A673 (cell line): ENCODE results near the gene MEGF6. TPM values are rescaled to one million over a fixed set of nuclear protein-coding genes. Genes with fewer than 3 reads are reported as not detected.

Experiments
- BruUV-seq: library from RNA; stranded (reverse); fragments of 400-500 nt; replicated peaks from 2 replicates; lab custom pipeline; 2021; lab: Mats Ljungman, UMichigan
- CTCF ChIA-PET: fragments of 300-600 bp; sonication (Branson Sonifier 250); formaldehyde crosslinking; loops from one replicate; lab custom pipeline; 2022; ENCODE audit warnings: antibody characterized with exemption; lab: Charles Lee
- POLR2A ChIA-PET: fragments of 300-600 bp; sonication (Branson Sonifier 250); formaldehyde crosslinking; loops from one replicate; lab custom pipeline; 2022; ENCODE audit warnings: antibody characterized with exemption; ENCODE audit not compliant: low non-redundant PET; lab: Charles Lee
- DNase-seq: peaks from one replicate; pipeline ENCODE4 v3.0.0-alpha.2; 2015; ENCODE audit warnings: low spot score
- H3K27ac ChIP-seq: fragments of 200-600 bp; sonication (generic); 2 replicates; pipeline ENCODE4 v1.5.1; 2016; ENCODE audit warnings: mixed run types, low read depth, mild to moderate bottlenecking, mixed read lengths, antibody characterized with exemption, low read length; ENCODE audit not compliant: poor library complexity, severe bottlenecking
- H3K27me3 ChIP-seq: fragments of 200-600 bp; sonication (generic); replicated peaks from 2 replicates; pipeline ENCODE4 v1.6.1; 2017; ENCODE audit warnings: mixed run types, low read depth, mild to moderate bottlenecking, mixed read lengths, antibody characterized with exemption, low read length; ENCODE audit not compliant: insufficient read depth, poor library complexity
- H3K36me3 ChIP-seq: fragments of 200-600 bp; sonication (generic); 2 replicates; pipeline ENCODE4 v1.6.1; 2016; ENCODE audit warnings: mixed run types, mild to moderate bottlenecking, mixed read lengths, antibody characterized with exemption, low read length; ENCODE audit not compliant: insufficient read depth, poor library complexity, severe bottlenecking
- H3K4me1 ChIP-seq: fragments of 200-600 bp; sonication (generic); 2 replicates; pipeline ENCODE4 v1.6.1; 2017; ENCODE audit warnings: mixed run types, mild to moderate bottlenecking, mixed read lengths, antibody characterized with exemption, low read length; ENCODE audit not compliant: insufficient read depth, poor library complexity, severe bottlenecking
- H3K4me3 ChIP-seq: fragments of 200-600 bp; sonication (generic); 2 replicates; pipeline ENCODE4 v1.5.1; 2016; ENCODE audit warnings: low read depth, mixed run types, mild to moderate bottlenecking, mixed read lengths, low read length; ENCODE audit not compliant: poor library complexity, severe bottlenecking
- H3K9me3 ChIP-seq: fragments of 200-600 bp; sonication (generic); 2 replicates; pipeline ENCODE4 v1.6.1; 2016; ENCODE audit warnings: mixed run types, low read depth, mild to moderate bottlenecking, mixed read lengths, antibody characterized with exemption, low read length; ENCODE audit not compliant: poor library complexity, severe bottlenecking
- EZH2 ChIP-seq: fragments of 200-600 bp; sonication (generic); IDR thresholded peaks from 2 replicates; pipeline ENCODE4 v1.6.1; 2017; ENCODE audit warnings: borderline replicate concordance, low read depth, mild to moderate bottlenecking, mixed read lengths, antibody characterized with exemption, low read length; ENCODE audit not compliant: poor library complexity, severe bottlenecking
- intact Hi-C: fragments of 100-400 bp; cut with micrococcal nuclease; formaldehyde crosslinking; loops from one replicate; pipeline ENCODE4 v1.10.0; 2022; ENCODE audit not compliant: unreplicated experiment
- total RNA-seq: library from RNA; stranded (reverse); gene quantifications from 2 replicates; pipeline ENCODE4 v1.2.3, GENCODE V29; 2021
- TF ChIP-seq, protein P1 (sequence below): fragments of 300-800, 200-600 bp; sonication (generic); conservative IDR thresholded peaks from 2 replicates; pipeline ENCODE4 v1.5.1; 2017; ENCODE audit warnings: low read depth, mild to moderate bottlenecking, antibody characterized with exemption, low read length, moderate library complexity, mixed read lengths

The MEGF6 gene
- total RNA-seq, 1 experiment from 2014 or later: 2.8 TPM

DNA sequence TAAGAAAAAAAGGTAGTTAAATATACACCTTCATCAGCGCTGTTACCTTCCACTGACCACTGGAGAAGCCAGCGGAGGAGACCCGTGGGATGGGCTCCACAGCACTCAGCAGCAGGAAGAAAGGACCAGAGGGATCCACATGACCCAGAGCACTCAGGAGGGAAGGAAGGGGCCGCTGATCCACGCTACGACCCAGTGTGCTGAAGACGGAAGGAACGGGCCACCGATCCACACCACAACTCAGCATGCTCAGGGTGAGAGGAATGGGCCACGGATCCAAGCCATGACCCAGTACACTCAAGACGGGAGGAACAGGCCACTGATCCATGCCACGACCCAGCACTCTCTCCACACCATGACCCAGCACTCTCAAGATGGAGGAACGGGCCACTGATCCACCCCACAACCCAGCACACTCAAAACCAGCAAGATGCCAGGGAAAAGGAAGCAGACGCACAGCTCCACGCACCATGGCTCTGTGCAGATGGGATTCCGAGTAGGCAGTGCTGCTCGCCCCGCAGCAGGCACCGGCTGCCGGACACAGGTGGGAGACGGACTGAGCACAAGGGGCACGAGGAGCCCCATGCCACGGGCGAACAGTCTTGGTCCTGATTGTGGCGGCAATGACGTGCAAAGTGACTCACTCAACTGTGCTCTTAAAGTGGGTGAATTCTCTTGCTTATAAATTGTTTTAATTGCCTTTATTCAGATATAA is 29.9 kb upstream of the MEGF6 start:
- intact Hi-C loops: no loop called here
- no TSS peak for BruUV-seq
- ChIA-PET CTCF (no interaction called here), POLR2A (no interaction called here)
- TF ChIP-seq EZH2: no peak
- TF ChIP-seq, protein P1, sequence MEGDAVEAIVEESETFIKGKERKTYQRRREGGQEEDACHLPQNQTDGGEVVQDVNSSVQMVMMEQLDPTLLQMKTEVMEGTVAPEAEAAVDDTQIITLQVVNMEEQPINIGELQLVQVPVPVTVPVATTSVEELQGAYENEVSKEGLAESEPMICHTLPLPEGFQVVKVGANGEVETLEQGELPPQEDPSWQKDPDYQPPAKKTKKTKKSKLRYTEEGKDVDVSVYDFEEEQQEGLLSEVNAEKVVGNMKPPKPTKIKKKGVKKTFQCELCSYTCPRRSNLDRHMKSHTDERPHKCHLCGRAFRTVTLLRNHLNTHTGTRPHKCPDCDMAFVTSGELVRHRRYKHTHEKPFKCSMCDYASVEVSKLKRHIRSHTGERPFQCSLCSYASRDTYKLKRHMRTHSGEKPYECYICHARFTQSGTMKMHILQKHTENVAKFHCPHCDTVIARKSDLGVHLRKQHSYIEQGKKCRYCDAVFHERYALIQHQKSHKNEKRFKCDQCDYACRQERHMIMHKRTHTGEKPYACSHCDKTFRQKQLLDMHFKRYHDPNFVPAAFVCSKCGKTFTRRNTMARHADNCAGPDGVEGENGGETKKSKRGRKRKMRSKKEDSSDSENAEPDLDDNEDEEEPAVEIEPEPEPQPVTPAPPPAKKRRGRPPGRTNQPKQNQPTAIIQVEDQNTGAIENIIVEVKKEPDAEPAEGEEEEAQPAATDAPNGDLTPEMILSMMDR: no peak
- no peaks in the 10 kb centered on the region for H3K9me3 ChIP-seq
- H3K36me3 ChIP-seq: peaks cover 40% of the 10 kb centered on the region
- no peaks in the 10 kb centered on the region for H3K27me3 ChIP-seq
- no peaks in the 10 kb centered on the region for H3K4me1 ChIP-seq
- no peak overlapping the region for H3K4me3 ChIP-seq
- H3K27ac ChIP-seq: no peak overlapping the region
- DNase-seq: no peak

DNA sequence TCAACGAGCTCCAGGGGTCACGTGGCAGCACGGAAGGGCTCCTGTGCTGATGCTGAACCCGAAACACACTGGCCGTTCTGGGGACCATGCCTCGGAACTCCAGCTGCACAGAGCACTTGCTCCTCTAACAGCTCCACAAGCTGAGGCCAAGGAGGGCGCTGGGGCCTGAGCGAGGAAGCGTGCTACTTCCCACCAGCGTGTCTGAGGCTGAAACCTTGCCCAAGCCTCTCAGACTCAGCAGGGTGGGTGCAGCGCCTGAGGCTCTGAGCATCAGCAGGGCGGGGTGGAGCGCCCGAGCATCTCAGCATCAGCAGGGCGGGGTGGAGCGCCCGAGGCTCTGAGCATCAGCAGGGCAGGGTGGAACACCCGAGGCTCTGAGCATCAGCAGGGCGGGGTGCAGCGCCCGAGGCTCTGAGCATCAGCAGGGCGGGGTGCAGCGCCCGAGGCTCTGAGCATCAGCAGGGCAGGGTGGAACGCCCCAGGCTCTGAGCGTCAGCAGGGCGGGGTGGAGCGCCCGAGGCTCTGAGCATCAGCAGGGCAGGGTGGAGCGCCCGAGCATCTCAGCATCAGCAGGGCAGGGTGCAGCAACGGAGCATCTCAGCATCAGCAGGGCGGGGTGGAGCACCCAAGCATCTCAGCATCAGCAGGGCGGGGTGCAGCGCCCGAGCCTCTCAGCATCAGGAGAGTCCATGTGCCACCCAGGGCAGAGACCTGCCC is 29.0 kb upstream of the MEGF6 start:
- no peak for DNase-seq

DNA sequence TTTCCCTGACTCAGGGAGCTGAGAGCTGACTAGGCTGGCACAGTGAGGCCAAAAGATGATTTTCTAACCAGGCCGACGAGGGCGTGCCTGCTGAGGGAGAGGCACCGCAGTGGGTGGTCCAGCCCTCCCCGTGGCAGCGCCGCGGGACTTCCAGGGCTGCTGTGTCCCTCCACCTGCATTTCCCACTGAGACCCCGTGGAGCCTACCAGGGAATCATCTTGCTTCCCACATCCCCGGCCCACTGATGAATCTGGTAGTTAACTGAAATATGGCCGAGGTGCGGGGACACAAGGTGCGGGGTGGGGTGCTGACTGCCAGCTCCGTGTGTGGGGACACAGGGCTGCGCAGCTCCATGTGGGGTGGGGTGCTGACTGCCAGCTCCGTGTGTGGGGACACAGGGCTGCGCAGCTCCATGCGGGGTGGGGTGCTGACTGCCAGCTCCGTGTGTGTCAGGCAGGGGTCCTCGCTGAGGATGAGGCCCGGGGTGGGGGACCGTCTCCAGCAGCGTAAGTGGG is 28.1 kb upstream of the MEGF6 start:
- H3K4me3 ChIP-seq: no peak overlapping the region
- ChIA-PET CTCF (no interaction called here), POLR2A (no interaction called here)
- no TSS peak for BruUV-seq
- intact Hi-C loops: no loop called here
- H3K27me3 ChIP-seq: no peaks in the 10 kb centered on the region
- H3K9me3 ChIP-seq: no peaks in the 10 kb centered on the region
- no peak for DNase-seq
- no peak for TF ChIP-seq EZH2
- TF ChIP-seq, protein P1: no peak
- H3K36me3 ChIP-seq: peaks cover 38% of the 10 kb centered on the region
- H3K4me1 ChIP-seq: no peaks in the 10 kb centered on the region
- H3K27ac ChIP-seq: no peak overlapping the region

More for the DNA sequence above, 29.0 kb upstream of the MEGF6 start:
- no peaks in the 10 kb centered on the region for H3K9me3 ChIP-seq
- H3K4me3 ChIP-seq: no peak overlapping the region
- BruUV-seq: no TSS peak
- TF ChIP-seq EZH2: no peak
- TF ChIP-seq, protein P1: no peak
- ChIA-PET CTCF (no interaction called here), POLR2A (no interaction called here)
- H3K27me3 ChIP-seq: no peaks in the 10 kb centered on the region
- no peak overlapping the region for H3K27ac ChIP-seq
- H3K36me3 ChIP-seq: peaks cover 38% of the 10 kb centered on the region
- intact Hi-C loops: no loop called here
- H3K4me1 ChIP-seq: no peaks in the 10 kb centered on the region
